ACHN (cell line): ENCODE measurements around the gene TBC1D1.

Source experiments
- DNase-seq: peaks from one replicate; pipeline ENCODE4 v3.0.0-alpha.2; 2015
- in situ Hi-C: cut with HindIII; loops from 2 replicates; pipeline ENCODE4 v1.10.0; 2017; ENCODE audit warnings: low sequenced_read_pairs, low pct_ligation_motif_present, low pct_unique_long_range_greater_than_20kb

Gene TBC1D1

GRCh38 chr4:38100474-38101255 lies 209.8 kb downstream of the TBC1D1 start:
- in situ Hi-C loops, result no loop called here

GRCh38 chr4:38101563-38101962 lies 210.7 kb downstream of the TBC1D1 start:
- in situ Hi-C loops, result no loop called here
- no peak for DNase-seq

More at GRCh38 chr4:38100474-38101255, 209.8 kb downstream of the TBC1D1 start:
- no peak for DNase-seq

DNA sequence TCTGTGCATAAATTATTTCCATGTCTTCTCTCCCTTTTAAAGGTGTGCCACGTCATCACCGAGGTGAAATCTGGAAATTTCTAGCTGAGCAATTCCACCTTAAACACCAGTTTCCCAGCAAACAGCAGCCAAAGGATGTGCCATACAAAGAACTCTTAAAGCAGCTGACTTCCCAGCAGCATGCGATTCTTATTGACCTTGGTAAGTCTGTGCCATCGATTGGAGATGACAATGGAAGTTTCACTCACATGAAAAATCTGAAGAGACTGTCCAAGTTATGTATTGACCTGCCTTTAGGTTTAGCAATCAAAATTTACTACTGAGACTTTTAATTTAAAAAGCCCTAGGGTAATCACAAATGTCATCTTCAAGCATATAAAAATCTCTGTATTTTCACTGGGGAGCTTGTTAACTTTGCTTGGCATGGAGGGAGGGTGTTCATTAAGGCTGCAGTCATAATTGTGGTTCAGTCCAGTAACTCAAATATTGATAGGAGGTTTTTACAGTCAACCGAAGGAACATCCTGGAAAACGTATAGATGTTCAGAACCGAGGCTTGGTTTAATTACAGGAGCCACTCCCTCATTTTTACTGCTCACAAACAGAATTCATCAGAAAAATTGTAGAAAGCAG lies 212.2 kb downstream of the TBC1D1 start:
- in situ Hi-C loops, result no loop called here
- no peak for DNase-seq

- in situ Hi-C loops, result no loop called here
- no peak for DNase-seq
Measured at GRCh38 chr4:38105475-38106220, 214.8 kb downstream of the TBC1D1 start.

DNA sequence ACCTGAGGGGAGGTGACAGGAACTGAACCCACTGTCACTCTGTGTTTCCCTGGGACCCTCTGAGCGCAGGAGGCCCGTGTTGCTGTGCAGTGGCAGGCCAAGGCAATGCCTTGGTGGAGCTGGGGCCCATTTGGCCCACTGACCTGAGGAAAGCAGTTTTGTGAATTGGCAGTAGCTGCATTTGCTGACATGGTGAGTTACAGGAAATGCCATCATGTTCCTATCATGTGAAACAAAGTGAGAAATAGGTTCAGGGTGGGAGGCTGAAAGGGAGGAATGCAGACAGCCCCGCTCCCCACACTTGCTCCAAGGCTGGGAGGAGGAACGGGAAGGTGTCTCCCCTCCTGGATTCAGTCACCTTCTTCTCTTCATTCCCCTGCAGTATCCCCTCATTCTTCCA lies 215.4 kb downstream of the TBC1D1 start:
- in situ Hi-C loops, result no loop called here
- no peak for DNase-seq

DNA sequence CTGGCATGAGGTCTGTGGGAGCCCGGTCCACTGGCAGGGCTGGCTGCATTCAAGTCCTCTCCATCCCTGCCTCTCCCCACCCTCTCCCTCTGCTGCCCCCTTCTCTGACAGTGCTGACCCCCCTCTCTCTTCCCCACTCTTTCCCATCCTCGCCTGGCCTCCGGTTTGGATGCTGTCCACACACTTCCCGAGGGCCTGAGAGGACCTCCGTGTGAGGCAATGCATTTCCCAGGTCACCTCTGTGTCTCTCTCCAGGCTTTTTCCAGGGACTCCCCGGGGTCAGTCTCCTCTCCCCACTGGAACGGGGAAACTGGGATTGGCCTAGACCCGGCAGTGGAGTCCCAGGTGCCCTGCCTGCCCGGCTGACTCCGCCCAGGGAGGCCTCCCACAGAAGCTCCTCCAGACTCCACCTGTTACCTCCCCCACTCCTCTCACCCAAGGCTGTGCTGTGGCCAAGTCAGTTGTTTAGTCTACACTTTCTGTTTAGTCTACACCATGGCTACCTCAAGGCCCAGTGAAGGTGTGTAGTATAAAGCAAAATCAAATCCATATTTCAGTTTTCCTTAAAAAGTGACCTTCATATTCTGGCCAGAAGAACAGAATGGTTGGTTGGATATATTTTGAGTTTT lies 216.1 kb downstream of the TBC1D1 start:
- no peak for DNase-seq
- in situ Hi-C loops, result no loop called here

GRCh38 chr4:38107818-38108217 lies 216.9 kb downstream of the TBC1D1 start:
- in situ Hi-C loops, result no loop called here
- DNase-seq, result no peak

- DNase-seq, result no peak
- in situ Hi-C loops, result no loop called here
Measured at GRCh38 chr4:38109370-38109769, 218.5 kb downstream of the TBC1D1 start.

- in situ Hi-C loops, result no loop called here
- DNase-seq, result no peak
Measured at GRCh38 chr4:38109896-38110295, 219.0 kb downstream of the TBC1D1 start.

DNA sequence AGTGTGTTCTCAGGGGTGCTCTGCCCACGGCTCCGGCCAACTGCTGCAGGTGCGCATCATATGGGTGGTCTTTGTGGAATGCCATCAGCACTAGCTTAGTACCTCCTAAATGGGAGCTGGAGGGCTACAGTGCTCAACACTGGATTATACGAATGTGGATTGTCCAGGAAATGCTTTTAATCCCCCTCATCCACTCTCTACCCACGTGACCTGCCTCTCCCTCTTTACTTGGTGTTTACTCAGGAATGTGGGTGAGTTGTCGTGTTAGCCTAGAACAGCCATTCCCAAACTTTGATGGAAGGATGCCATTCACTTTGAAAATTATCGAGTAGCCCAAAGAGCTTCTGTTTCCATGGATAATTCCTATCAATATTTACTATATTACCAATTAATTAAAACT lies 220.1 kb downstream of the TBC1D1 start:
- in situ Hi-C loops, result no loop called here
- DNase-seq, result no peak

- no peak for DNase-seq
- in situ Hi-C loops, result no loop called here
Measured at GRCh38 chr4:38111717-38112116, 220.8 kb downstream of the TBC1D1 start.

- DNase-seq, result no peak
- in situ Hi-C loops, result no loop called here
Measured at GRCh38 chr4:38113132-38113531, 222.2 kb downstream of the TBC1D1 start.

- in situ Hi-C loops, result no loop called here
- DNase-seq, result no peak
Measured at GRCh38 chr4:38113551-38113950, 222.7 kb downstream of the TBC1D1 start.

DNA sequence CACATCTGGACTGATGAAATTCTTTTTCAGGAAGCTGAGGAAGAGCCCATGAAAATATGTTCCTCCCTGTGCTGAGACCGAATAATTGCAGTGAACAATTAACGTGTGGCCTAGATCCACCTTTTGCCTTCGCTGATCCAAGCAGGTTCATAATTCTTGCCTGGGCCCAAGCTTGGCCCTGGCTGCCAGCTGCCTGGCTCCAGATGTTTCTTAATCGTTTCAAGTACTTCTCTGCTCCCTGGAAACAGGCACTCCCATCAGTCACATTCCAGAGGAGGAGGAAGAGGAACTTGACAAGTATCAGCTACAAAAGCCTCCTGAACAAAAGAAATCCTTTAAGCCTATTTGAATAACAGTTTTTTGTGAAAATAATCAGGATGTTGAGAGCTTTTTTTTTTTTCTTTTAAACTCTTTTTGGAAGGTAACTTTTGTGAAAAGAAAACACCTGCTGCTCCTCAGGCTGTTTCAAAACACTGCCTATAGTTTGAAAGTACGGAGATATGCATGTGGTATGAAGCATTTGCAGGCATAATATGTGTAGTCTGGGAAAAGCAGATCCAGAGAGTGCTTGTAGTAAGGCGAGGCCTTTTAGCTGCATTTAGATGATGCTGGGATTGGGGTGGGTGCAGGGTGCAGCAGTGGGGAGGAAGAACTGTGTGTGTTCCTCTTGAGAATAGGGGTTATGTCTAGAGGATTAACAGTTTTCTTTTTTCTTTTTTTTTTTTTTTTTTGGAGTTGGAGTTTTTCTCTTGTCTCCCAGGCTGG lies 223.7 kb downstream of the TBC1D1 start:
- DNase-seq, result no peak
- in situ Hi-C loops, result no loop called here

DNA sequence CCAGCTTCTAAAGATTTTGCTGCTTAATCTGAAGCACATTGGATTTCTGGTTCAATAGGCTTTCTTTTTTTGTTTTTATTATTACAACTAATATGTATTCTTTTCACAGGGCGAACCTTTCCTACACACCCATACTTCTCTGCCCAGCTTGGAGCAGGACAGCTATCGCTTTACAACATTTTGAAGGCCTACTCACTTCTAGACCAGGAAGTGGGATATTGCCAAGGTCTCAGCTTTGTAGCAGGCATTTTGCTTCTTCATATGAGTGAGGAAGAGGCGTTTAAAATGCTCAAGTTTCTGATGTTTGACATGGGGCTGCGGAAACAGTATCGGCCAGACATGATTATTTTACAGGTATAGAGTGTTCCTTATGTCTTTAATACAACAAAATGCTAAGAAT lies 224.7 kb downstream of the TBC1D1 start:
- no peak for DNase-seq
- in situ Hi-C loops, result no loop called here

DNA sequence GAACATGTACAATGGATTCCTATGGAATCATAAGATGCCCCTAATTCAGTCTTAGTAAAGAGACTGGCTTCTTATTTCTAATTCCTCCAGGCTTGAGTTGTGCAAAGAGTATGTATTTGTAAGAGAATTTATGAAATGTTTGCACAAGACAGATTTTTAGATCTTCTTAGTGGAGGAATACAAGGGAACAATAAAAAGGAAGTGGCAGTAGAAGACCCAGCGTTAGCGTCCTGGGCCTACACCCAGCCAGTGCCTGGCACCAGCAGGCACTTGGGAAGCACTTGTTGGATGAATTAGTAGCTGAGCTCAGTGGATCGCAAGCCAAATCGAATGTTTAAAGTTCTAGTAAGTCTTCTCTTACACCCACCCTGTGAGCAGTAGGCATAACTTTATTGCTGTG lies 226.7 kb downstream of the TBC1D1 start:
- DNase-seq, result no peak
- in situ Hi-C loops, result no loop called here

DNA sequence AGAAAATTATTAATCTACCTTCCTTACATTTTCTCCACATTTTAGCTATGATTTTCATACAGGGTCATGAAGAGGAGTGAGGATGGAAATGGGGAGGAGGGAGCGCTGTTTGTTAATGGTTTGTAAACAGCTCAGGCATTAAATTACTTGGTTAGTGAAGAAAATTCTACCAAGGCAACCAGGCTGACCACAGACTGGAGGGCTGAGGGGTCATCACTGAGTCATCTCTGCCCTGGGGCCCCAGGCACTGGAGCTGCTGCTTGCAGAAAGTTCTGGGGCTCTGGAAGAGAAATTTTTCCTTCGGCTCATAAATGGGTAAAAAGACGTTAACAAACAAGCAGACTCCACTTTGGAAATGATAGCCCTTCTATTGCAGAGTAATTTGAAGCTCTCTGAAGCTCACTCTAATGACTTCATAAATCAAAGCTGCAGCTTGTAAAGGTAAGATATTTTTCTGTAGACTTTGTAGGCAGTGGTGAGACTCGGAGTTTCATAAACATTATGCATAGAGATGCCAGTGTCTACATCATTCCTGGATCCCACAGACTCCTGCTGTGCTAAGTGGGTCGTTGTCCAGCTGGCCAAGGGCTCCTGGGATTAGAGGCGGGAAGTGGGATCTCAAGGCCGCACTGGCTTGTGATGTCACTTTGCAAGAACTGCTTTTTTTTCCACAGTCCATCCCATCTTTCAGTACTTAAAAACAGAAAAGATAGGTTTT lies 228.9 kb downstream of the TBC1D1 start:
- peak; percentile 82 for DNase-seq
- in situ Hi-C loops, result no loop called here

GRCh38 chr4:38120772-38121171 lies 229.9 kb downstream of the TBC1D1 start:
- in situ Hi-C loops, result no loop called here
- no peak for DNase-seq
